Measurements from ENCODE around the gene GCSH. TPM values are rescaled to one million over a fixed set of nuclear protein-coding genes. Genes with fewer than 3 reads are reported as not detected.

Gene GCSH
- total and polyA plus RNA-seq, 12 donors = 26.8 to 53.4 (median 42.9) TPM

GRCh38 chr16:81040131-81040530 is 56.1 kb downstream of the GCSH start:
- DNase-seq (no peak), ATAC-seq (no peak)
- no peak overlapping the region for H3K4me3 ChIP-seq
- peaks cover 6 to 73% (median 35%) of the 10 kb centered on the region in 9 donors for H3K36me3 ChIP-seq
- intact Hi-C loops (cut with DNase I) = no loop called here
- 92 to 96% methylated on average over 2 of the region's 2 CpGs for WGBS, 2 donors
- no peak overlapping the region for H3K27ac ChIP-seq
- no peak for TF ChIP-seq CTCF (IDR thresholded peaks at IDR 0.05)
- H3K4me1 ChIP-seq = peaks cover 0 to 42% (median 25%) of the 10 kb centered on the region in 9 donors
- no peaks in the 10 kb centered on the region for H3K27me3 ChIP-seq
- H3K9me3 ChIP-seq = no peaks in the 10 kb centered on the region

- TF ChIP-seq CTCF (IDR thresholded peaks at IDR 0.05) = no peak
- H3K9me3 ChIP-seq = no peaks in the 10 kb centered on the region
- peak overlapping the region in 9 of 10 donors; percentile 74 to 90 (median 82) for H3K27ac ChIP-seq
- 23% methylated on average over 10 of the region's 10 CpGs for WGBS, 2 donors
- H3K4me3 ChIP-seq = peak overlapping the region; percentile 68 to 95 (median 77)
- H3K36me3 ChIP-seq = peaks cover 0 to 40% (median 5%) of the 10 kb centered on the region in 9 donors
- intact Hi-C loops (cut with DNase I) = loop anchor here in 7 of 10 donors (2.0 to 10.0 kb wide), 8 partner anchors 38 to 708 kb away; partner anchors contain the start of genes C16orf46 (in 6 of the 7), GAN (in 1 of the 7) and GCSH (in 1 of the 7)
- ATAC-seq (peak; percentile 34 to 91 (median 62)), DNase-seq (peak in 1 of 2 donors; percentile 55)
- peaks cover 0 to 43% (median 25%) of the 10 kb centered on the region in 9 donors for H3K4me1 ChIP-seq
- H3K27me3 ChIP-seq = no peaks in the 10 kb centered on the region
Measured at GRCh38 chr16:81036751-81037350, 59.3 kb downstream of the GCSH start.

- Histone ChIP-seq H3K27ac (peak overlapping the region; percentile 73 to 90 (median 81)), H3K4me1 (peaks cover 0 to 43% (median 25%) of the 10 kb centered on the region in 9 donors), H3K9me3 (no peaks in the 10 kb centered on the region), H3K4me3 (peak overlapping the region; percentile 68 to 95 (median 77)), H3K36me3 (peaks cover 0 to 33% (median 0%) of the 10 kb centered on the region in 9 donors), H3K27me3 (no peaks in the 10 kb centered on the region)
- WGBS, 2 donors = 0 to 1% methylated on average over 80 of the region's 80 CpGs
- peak in 2 of 9 donors; percentile 7 to 18 for TF ChIP-seq CTCF (IDR thresholded peaks at IDR 0.05)
- intact Hi-C loops (cut with DNase I) = loop anchor here in 7 of 10 donors (1.0 to 10.0 kb wide), 9 partner anchors 29 to 709 kb away; partner anchors contain the start of genes C16orf46 (in 6 of the 7), CENPN (in 1 of the 7), GAN (in 1 of the 7) and GCSH (in 1 of the 7)
- ATAC-seq (peak in 6 of 8 donors; percentile 20 to 53 (median 36)), DNase-seq (peak; percentile 12 to 39)
Measured at GRCh38 chr16:81035975-81036750, 60.0 kb downstream of the GCSH start.

- intact Hi-C loops (cut with DNase I) = loop anchor here in 6 of 10 donors (1.0 to 10.0 kb wide), 7 partner anchors 28 to 709 kb away; partner anchors contain the start of genes C16orf46 (in 5 of the 6), CENPN (in 1 of the 6), GAN (in 1 of the 6) and GCSH (in 1 of the 6)
- Histone ChIP-seq H3K4me3 (peak within 1 kb of the TSS; percentile 68 to 95 (median 77)), H3K27ac (peak within 1 kb of the TSS; percentile 73 to 90 (median 81)), H3K9me3 (no peaks in the 10 kb centered on the region), H3K36me3 (peaks cover 0 to 27% (median 0%) of the 10 kb centered on the region in 9 donors), H3K4me1 (peaks cover 0 to 43% (median 25%) of the 10 kb centered on the region in 9 donors), H3K27me3 (no peaks in the 10 kb centered on the region)
- 5 to 9% methylated on average over 46 to 54 of the region's 54 CpGs for WGBS, 2 donors
- ATAC-seq (peak; percentile 91 to 97 (median 96)), DNase-seq (peak; percentile 76 to 89)
- TF ChIP-seq CTCF (IDR thresholded peaks at IDR 0.05) = peak; percentile 89 to 98 (median 96)
Measured at GRCh38 chr16:81035398-81035974, 60.7 kb downstream of the GCSH start, which contains the start of gene ATMIN. Gene ATMIN, plus strand, starts transcription at chr16:81035842. Its CDS starts 29 bp downstream, at chr16:81035871.

Data from heart right ventricle (tissue), 16 donors.